ENCODE results near the gene NDUFA11.
A peak's percentile ranks its signal among the peaks of the same experiment; 100 is the strongest.

DNA sequence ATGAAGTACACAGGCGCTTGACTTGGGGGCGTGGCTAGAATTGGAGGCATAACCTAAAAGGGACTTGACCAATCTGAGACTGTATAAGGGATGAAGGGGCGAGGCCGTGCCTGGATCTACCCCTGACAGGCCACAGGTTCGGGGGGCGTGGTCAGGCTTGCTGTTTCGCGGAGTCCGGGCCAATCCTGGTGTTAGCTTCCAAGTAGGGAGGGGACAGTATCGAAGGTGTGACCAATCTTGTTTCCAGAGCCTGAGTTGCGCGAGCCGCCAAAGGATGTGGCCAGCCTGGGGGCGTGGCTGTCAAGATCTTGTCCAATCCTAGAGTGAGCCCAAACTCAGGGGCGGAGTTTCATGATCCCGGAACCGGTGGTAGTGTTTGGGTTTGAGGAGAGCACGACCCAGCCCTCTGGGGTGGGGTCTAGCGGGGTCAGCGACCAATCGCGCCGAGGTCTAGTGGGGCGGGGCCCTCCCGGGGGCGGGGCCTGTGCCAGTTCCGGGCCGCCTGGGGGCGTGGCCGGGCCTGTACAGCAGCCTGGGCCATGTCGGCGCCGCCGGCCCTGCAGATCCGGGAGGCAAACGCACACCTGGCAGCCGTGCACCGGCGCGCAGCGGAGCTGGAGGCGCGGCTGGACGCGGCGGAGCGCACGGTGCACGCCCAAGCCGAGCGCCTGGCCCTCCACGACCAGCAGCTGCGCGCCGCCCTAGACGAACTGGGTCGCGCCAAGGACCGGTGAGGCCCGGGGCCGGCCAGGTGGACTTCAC is 943 bp upstream of the NDUFA11 start, which contains the start of gene VMAC:
- TF ChIP-seq, protein P1, sequence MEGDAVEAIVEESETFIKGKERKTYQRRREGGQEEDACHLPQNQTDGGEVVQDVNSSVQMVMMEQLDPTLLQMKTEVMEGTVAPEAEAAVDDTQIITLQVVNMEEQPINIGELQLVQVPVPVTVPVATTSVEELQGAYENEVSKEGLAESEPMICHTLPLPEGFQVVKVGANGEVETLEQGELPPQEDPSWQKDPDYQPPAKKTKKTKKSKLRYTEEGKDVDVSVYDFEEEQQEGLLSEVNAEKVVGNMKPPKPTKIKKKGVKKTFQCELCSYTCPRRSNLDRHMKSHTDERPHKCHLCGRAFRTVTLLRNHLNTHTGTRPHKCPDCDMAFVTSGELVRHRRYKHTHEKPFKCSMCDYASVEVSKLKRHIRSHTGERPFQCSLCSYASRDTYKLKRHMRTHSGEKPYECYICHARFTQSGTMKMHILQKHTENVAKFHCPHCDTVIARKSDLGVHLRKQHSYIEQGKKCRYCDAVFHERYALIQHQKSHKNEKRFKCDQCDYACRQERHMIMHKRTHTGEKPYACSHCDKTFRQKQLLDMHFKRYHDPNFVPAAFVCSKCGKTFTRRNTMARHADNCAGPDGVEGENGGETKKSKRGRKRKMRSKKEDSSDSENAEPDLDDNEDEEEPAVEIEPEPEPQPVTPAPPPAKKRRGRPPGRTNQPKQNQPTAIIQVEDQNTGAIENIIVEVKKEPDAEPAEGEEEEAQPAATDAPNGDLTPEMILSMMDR (IDR thresholded peaks at IDR 0.05) = peak in 1 of 5 experiments; percentile 15
- no peak for TF ChIP-seq EP300 (IDR thresholded peaks at IDR 0.05; ENCODE audit: low read depth)
- TF ChIP-seq POLR2A (IDR thresholded peaks at IDR 0.05) = peak; percentile 66
- peak; percentile 75 to 84 (median 82) for TF ChIP-seq POLR2AphosphoS5 (IDR thresholded peaks at IDR 0.05)
